ENCODE data around the gene ARHGEF2.
A peak's percentile ranks its signal among the peaks of the same experiment; 100 is the strongest.
"Not testable (repeated sequence)": the region's sequence is repeated elsewhere in the genome, so short reads cannot be mapped to it uniquely, and the experiment has no call there.

Gene ARHGEF2

GRCh38 chr1:155990005-155990739, 11.8 kb upstream of the ARHGEF2 start:
- DNase-seq, result no peak

- peak; percentile 92 for DNase-seq
Observed at GRCh38 chr1:155989242-155990004, 11.1 kb upstream of the ARHGEF2 start.

GRCh38 chr1:155984903-155985645, 6.7 kb upstream of the ARHGEF2 start:
- not testable (repeated sequence) for DNase-seq

- no peak for DNase-seq
Observed at GRCh38 chr1:155984341-155984740, 6.0 kb upstream of the ARHGEF2 start.

- peak; percentile 76 for DNase-seq
Observed at GRCh38 chr1:155983191-155984024, 5.1 kb upstream of the ARHGEF2 start.

GRCh38 chr1:155982106-155982505, 3.8 kb upstream of the ARHGEF2 start:
- no peak for DNase-seq

DNA sequence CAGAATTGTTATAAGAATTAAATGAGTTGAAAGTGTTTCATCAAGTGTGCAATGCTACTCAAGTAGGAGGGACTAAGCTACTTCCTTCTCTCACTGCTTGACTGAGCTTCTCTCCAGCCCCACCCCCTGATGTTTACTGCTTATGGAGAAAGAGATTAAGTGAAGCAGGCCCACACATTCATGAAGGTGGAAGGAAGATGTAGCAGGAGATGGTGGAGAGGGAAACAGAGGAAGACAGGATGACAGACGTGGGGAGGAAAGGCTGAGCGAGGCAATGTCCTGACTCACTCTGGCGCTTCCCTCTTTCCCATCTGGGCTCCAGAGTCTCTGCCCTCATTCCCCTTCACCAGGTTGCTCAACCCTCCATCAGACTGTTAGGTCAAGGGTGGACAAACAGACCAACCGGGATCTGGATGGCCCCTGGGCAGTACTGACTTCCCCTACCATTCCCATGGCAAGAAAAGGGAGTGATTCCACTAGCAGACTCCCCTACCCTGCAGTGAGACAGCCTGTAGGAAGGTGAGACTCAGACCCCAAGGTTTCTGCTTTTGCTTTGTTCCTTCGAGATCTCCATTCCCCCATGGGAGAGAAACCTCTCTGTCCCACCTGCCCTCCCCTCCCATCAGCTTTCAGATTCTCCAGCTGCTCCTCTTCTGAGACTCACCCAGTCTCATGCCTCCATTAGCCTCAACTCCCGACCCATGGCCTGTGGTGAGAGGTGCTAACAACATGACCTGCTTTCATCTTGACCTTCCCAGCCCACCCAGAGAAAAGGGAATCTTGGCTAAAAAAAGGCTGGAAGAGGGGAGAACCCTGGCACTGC, 3.1 kb upstream of the ARHGEF2 start:
- peak; percentile 37 for DNase-seq

DNA sequence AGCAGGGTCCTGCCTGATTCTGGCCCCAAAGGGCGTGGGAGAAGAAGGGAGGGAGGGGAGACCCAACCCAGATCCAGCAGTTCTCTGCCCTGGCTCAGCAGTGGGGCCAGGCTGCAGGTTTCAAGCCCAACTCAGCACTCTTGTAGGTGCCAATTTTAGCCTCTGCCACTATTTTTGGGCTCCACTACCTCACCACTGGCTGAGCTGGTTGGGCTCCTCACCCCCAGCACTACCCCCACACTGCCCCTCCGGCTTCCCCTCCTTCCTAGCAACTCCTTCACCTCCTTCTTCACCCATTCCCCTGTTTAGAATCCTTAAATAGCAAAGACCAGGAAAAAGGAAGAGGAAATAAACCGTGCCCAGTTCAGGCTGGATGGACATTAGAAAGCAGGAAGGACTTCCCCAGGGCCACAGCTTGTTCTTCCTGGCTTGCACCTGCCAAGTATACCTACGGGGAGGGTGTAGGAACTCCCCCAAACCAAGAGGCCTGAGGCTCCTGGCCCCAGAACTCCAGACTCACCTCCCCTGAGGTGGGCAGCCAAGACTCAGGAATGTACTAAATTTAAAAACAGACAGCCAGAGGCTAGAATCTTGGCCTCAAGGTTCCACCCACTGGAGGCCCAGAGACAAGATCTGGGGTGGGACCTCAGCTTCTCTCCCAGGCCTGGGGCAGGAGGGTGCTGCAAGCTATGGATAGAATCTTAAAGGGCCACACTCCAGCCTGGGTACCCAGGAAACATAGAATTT, 1.4 kb upstream of the ARHGEF2 start:
- DNase-seq, result no peak

DNA sequence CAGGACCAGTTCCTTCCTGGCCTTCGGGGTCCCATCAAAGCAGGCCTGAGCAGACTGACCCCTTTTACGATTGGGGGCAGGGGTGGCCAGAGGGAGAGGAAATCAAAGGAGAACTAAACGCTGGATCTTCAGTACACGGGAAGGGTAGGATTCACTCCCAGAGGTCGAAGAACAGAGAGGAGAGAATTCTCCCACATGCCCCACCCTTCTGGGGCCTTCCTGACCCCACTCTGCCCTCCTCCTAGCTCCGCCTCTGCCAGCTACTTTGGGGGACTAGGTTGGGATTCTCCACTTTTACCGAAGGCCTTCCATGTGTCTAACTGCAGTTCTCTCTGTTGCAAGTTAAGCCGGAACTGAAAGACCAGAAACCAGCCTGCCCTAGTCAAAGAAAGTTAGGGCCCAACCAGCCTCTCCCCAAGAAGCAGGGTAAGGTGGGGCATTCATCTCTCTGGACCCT, 654 bp upstream of the ARHGEF2 start:
- no peak for DNase-seq

DNA sequence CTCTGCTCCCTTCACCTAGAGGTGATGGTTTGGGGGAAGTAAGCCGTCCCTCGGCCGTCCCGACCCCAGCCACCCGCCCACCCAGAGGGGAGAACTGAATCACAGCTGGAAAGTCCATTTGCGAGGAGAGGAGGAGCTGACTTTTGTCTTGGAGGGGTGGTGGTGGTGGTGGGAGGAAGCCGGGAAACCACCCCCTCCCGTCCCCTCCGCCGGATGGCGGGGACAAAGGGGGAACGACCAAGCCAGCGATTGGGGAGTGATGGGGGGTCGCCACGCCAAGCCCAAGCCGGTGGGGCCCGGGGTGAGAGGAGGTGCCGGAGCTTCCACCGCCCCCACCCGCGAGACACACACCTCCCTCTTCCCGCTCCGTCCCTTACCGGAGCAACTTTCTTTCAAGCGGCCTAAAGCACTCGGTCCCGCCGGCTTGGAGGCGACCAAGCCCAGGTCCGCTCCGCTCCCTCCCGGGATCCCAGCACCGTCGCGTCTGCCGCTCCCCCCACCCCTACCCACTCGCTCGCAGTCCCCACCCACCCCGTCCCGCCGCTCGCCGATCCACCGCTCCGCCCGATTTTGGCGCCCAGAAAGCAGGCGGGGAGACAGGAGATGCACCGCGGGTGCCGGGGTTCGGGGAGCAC, 540 bp downstream of the ARHGEF2 start:
- DNase-seq, result peak; percentile 62

GRCh38 chr1:155976913-155977689, 1.2 kb downstream of the ARHGEF2 start:
- peak; percentile 52 for DNase-seq

- peak; percentile 79 for DNase-seq
Observed at GRCh38 chr1:155976062-155976912, 2.1 kb downstream of the ARHGEF2 start.

GRCh38 chr1:155975375-155976061, 2.8 kb downstream of the ARHGEF2 start:
- DNase-seq, result peak; percentile 44

GRCh38 chr1:155974208-155975115, 3.9 kb downstream of the ARHGEF2 start:
- DNase-seq, result no peak

- no peak for DNase-seq
Observed at GRCh38 chr1:155973723-155974122, 4.6 kb downstream of the ARHGEF2 start.

- DNase-seq, result no peak
Observed at GRCh38 chr1:155971910-155972809, 6.2 kb downstream of the ARHGEF2 start.

Data from eye (tissue), 1 donor.